BE2C (cell line): ENCODE results near the gene NEGR1.

Experiments
- DNase-seq: peaks from one replicate; pipeline ENCODE4 v3.0.0-alpha.2; 2020
- H3K27me3 ChIP-seq: fragments of 250-450 bp; sonication (Bioruptor Pico); 2 replicates; pipeline ENCODE4 v1.5.1; 2020; ENCODE audit warnings: mild to moderate bottlenecking
- H3K36me3 ChIP-seq: fragments of 250-450 bp; sonication (Bioruptor Pico); 2 replicates; pipeline ENCODE4 v1.5.1; 2020; ENCODE audit warnings: mild to moderate bottlenecking
- H3K4me1 ChIP-seq: fragments of 250-450 bp; sonication (Bioruptor Pico); 2 replicates; pipeline ENCODE4 v1.5.1; 2020
- H3K4me3 ChIP-seq: 2 replicates; pipeline ENCODE4 v1.5.1; 2011; ENCODE audit warnings: low read depth, low read length
- H3K9me3 ChIP-seq: fragments of 250-450 bp; sonication (Bioruptor Pico); 2 replicates; pipeline ENCODE4 v1.5.1; 2020
- TF ChIP-seq, protein P1 (sequence below): IDR thresholded peaks from 2 replicates; pipeline ENCODE4 v1.5.1; 2012; ENCODE audit warnings: mild to moderate bottlenecking, low read depth, low read length

The NEGR1 gene

DNA sequence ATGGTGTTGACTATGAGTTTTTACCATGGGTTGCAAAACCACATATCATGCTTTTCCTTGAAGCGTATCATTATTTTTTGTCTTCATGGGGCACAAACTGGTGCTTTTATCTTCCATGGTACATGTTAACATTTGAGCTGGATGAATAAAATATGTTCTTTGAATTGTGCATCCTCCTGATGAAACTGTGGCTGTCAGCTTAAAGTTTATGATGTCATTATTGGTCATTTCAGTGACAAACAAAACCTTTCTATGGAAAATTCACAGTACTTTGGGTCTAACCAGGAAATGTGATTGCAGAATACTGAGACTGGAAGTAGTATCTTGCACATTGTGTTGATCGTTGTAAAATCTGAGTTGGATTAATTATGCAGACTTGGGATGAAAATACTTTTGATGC, 909.8 kb downstream of the NEGR1 start:
- no peaks in the 10 kb centered on the region for H3K27me3 ChIP-seq
- H3K4me3 ChIP-seq: no peak overlapping the region
- no peaks in the 10 kb centered on the region for H3K4me1 ChIP-seq
- DNase-seq: no peak
- TF ChIP-seq, protein P1, sequence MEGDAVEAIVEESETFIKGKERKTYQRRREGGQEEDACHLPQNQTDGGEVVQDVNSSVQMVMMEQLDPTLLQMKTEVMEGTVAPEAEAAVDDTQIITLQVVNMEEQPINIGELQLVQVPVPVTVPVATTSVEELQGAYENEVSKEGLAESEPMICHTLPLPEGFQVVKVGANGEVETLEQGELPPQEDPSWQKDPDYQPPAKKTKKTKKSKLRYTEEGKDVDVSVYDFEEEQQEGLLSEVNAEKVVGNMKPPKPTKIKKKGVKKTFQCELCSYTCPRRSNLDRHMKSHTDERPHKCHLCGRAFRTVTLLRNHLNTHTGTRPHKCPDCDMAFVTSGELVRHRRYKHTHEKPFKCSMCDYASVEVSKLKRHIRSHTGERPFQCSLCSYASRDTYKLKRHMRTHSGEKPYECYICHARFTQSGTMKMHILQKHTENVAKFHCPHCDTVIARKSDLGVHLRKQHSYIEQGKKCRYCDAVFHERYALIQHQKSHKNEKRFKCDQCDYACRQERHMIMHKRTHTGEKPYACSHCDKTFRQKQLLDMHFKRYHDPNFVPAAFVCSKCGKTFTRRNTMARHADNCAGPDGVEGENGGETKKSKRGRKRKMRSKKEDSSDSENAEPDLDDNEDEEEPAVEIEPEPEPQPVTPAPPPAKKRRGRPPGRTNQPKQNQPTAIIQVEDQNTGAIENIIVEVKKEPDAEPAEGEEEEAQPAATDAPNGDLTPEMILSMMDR: no peak
- H3K9me3 ChIP-seq: no peaks in the 10 kb centered on the region
- H3K36me3 ChIP-seq: no peaks in the 10 kb centered on the region

DNA sequence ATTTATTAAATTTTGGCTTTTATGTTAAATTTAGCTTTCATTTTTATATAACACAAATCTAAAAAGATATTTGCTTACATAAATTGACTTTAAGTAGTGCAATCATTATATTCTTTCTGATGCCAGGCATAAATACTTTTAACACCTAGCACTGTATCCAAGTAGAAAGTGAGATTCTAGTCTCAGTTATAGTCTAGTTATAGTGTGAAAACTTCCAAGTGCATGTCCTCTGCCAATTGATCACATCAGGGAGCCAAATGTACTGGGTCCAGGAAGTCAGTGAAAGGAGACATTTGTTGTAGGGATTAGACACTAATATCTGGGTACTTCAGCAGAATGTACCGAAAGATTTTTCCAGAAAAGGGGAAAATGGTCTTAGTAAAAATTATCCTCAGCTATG, 910.8 kb downstream of the NEGR1 start:
- no peak for DNase-seq
- Histone ChIP-seq H3K4me3 (no peak overlapping the region), H3K27me3 (no peaks in the 10 kb centered on the region), H3K4me1 (no peaks in the 10 kb centered on the region), H3K9me3 (no peaks in the 10 kb centered on the region), H3K36me3 (no peaks in the 10 kb centered on the region)
- TF ChIP-seq, protein P1: no peak

DNA sequence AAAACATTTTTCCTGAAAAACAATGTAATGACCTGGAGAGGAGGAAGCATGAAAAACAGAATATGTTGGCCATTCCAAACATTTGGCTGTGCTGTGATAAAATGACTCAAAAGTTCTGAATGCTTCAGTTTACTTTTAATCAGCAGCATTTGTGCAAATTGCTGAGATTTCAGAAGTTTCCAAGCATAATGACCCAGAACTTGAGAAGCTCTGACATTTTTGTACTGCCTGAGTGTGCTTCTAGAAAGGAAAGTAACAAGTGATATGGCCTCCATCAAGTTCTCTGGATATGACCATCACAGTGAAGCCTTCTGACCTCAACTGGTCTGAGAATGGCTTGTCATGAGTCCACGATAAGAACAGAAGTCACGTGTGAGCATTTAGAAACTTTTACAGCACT, 918.1 kb downstream of the NEGR1 start:
- H3K4me3 ChIP-seq: no peak overlapping the region
- H3K4me1 ChIP-seq: no peaks in the 10 kb centered on the region
- H3K36me3 ChIP-seq: no peaks in the 10 kb centered on the region
- DNase-seq: no peak
- no peaks in the 10 kb centered on the region for H3K9me3 ChIP-seq
- no peaks in the 10 kb centered on the region for H3K27me3 ChIP-seq
- TF ChIP-seq, protein P1: no peak

DNA sequence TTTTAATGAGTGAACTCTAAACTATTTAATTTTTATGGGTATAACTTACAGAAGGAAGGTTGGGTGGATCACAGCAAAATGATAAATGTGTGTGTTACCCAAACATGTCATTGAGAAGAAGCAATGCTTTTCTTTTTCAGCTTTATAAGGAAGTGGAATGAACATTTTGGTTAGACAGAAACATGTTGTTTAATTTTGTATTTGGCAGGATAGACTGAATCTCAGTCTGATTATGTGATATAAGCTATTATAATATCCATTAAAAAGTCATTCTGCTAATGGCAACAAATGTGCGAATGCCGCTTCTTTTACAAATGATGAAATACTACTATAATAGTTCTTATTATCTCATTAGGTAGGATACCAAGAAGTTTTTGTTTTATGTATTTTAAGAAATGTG, 919.6 kb downstream of the NEGR1 start:
- Histone ChIP-seq H3K27me3 (no peaks in the 10 kb centered on the region), H3K36me3 (no peaks in the 10 kb centered on the region), H3K4me3 (no peak overlapping the region), H3K4me1 (no peaks in the 10 kb centered on the region), H3K9me3 (no peaks in the 10 kb centered on the region)
- no peak for DNase-seq
- TF ChIP-seq, protein P1: no peak

DNA sequence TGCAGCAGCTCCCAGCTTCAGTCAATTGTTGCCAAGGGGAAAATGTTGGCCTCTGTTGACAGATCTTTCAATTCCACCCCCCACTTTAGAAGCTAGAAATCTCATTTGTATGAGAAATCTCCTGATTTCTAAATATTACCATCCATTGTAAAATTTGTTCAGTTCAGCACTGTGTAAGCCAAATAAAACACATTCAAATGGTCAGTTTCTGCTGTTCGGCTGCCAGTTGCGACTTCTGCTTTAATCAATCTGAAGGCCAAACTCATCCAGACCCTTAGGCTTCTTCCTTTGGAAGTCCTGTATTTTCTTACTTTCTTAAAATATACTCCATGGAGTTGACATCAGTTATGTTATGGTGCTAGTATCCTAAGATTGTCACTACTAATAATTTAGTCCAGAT, 920.3 kb downstream of the NEGR1 start:
- TF ChIP-seq, protein P1: no peak
- Histone ChIP-seq H3K4me1 (no peaks in the 10 kb centered on the region), H3K9me3 (no peaks in the 10 kb centered on the region), H3K27me3 (no peaks in the 10 kb centered on the region), H3K36me3 (no peaks in the 10 kb centered on the region), H3K4me3 (no peak overlapping the region)
- DNase-seq: no peak

DNA sequence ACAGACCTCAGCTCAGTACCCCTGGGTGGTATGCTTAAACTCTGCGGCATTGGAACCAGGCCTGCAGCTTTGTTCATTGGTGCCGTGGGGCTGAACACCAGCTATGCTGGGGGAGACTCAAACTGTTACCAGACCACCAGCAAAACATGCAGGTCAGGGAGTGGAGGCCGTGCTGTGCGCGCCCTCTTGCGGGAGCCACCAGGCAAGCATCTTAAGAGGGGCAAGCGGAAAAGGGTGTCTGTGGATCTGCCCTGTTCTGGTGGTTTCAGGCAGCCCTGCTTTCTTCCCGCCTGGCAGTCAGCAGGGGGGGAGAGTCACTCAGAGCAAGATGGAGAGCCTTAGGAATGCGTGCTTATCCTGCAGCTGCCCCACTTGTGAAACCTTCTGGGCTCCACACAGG, 924.6 kb downstream of the NEGR1 start:
- no peak for DNase-seq

More for the DNA sequence above, 924.6 kb downstream of the NEGR1 start:
- no peaks in the 10 kb centered on the region for H3K9me3 ChIP-seq
- H3K27me3 ChIP-seq: no peaks in the 10 kb centered on the region
- H3K4me3 ChIP-seq: no peak overlapping the region
- no peaks in the 10 kb centered on the region for H3K36me3 ChIP-seq
- no peaks in the 10 kb centered on the region for H3K4me1 ChIP-seq
- TF ChIP-seq, protein P1: no peak
